ENCODE measurements around the gene LYSMD3. TPM values are rescaled to one million over a fixed set of nuclear protein-coding genes. Genes with fewer than 3 reads are reported as not detected.

Gene LYSMD3
- polyA plus RNA-seq, 1 donor: 34.3 TPM

DNA sequence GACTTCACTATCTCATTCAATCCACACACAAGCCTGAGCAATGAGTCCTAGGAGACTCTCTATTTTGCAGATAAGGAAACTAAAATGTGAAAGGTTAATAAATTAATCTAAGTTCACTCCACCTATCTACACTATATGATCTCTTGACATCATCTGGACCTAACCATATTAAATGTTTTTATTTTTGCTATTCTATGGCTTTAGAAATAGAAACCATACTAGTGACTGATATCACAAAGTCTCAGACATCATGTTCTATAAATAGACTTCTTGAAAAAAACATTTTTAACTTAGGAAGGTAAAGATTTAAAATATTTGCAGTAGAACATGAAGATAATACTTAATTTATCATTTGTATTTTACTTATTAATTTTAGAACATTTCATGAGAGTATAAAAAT lies 19.8 kb upstream of the LYSMD3 start:
- no peak for DNase-seq

- peak; percentile 10 for DNase-seq
Measured at GRCh38 chr5:90548069-90548593, 18.7 kb upstream of the LYSMD3 start.

DNA sequence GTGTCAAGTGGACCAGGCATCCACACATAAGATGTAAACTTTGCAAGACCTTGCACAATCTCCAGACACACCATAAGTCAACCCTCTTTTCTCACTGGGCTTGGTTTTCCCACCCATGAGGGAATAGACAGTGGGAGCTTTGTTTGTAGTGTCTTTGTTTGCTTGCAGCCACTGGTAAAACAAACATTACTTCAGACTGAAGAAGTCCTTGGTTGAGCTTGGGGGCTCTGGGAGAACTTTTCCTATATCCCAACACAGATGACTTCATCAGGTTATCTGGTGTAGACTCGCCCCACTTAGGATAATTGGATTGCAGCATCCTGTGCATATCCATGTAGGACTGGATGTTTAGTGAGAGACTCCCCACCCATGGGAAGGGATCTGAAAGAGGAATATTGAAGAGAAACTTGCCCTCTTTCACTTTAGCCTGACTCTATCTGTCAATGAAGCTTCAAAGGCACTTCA lies 17.7 kb upstream of the LYSMD3 start:
- no peak for DNase-seq

GRCh38 chr5:90546216-90546837 lies 16.9 kb upstream of the LYSMD3 start:
- DNase-seq: no peak

DNA sequence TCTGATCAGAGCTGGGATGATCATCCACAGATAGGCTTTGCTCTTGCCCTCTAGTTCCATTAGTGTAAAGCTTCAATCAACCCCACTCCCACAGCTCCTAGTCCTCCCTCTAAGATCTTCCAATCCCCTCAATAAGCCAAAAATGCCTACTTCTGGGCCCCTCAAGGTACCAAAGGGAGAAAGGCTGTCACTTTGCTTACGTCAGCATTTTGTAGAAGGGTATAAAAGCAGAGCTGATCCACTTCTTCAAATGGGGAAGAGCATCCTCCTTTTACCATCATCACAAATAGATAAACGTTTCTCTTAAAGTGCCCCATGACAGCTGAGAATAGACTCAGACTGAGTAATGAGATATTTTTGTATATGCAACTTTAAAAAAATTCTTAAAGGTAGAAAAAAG lies 16.1 kb upstream of the LYSMD3 start:
- DNase-seq: no peak

- DNase-seq: no peak
Measured at GRCh38 chr5:90542827-90543519, 13.6 kb upstream of the LYSMD3 start.

DNA sequence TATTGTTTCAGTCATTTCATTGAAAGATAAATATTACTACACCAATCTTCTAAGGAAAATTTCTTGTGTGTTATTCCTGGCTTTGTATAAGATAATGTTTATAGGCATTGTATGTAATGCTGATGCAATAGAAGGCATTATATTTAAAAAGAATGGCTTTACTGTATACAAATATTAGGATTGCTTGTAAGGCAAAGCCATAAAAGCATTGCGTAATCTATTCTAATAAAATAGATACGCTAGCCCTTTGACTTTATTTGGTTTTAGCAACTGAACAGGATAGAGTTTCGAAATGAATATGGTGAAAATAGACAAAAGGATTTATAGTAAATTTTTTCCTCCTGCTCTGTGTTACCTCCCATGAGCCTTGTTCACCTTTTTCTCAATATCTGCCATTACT lies 5.5 kb upstream of the LYSMD3 start:
- no peak for DNase-seq

GRCh38 chr5:90533794-90534193 lies 4.4 kb upstream of the LYSMD3 start:
- no peak for DNase-seq

GRCh38 chr5:90530736-90531487 lies 1.5 kb upstream of the LYSMD3 start:
- DNase-seq: no peak

GRCh38 chr5:90529939-90530677 lies 724 bp upstream of the LYSMD3 start:
- peak; percentile 83 for DNase-seq

DNA sequence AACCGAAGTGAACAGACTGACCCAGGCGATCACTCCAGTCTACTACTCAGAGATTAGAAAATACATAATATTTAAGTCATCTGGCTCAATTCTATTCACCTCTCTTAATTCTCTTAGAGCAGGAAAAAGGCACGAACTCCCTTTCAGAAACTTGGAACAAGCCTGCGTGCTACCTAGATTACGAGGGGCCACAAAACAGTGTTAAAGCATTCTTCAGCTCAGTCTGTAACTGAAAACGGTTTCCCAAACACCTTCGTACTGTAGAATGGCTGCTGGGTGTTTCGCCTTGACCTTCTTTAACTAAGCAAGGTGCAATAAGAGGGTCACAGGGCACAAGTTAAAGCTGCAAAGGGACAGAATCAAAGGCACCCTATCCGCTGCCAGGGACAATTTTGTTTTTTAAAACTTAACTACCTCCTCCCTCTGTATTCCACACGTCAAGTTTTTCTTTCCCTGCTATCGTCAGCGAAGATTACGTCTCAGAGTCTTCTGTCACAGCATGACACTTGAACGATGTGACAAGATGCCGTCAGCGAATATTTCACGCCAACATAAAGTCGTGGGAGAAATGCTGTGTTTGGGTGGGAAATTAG lies 687 bp downstream of the LYSMD3 start:
- DNase-seq: peak; percentile 28

GRCh38 chr5:90519081-90519480 lies 10.3 kb downstream of the LYSMD3 start:
- DNase-seq: no peak

- DNase-seq: no peak
Measured at GRCh38 chr5:90518661-90519060, 10.7 kb downstream of the LYSMD3 start.

- DNase-seq: no peak
Measured at GRCh38 chr5:90514520-90514919, 14.9 kb downstream of the LYSMD3 start.

DNA sequence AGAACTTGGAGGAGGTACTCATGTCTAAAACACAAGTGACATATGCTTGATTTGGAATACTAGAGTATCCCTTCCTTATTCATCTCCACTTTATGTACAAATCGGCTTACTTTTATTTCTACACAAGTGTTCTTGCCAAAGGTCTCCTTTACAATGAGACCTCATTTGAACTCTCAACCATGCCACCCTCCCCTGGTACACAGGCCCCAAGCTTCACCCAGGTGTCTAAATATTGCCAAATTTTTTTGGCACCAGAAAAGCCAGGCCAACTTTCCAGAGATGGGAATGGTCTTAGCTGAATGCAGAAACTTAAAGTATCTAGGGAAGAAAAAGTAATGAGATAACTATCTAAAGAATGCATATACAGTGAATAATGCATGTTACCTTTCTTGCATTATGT lies 18.9 kb downstream of the LYSMD3 start:
- no peak for DNase-seq

- no peak for DNase-seq
Measured at GRCh38 chr5:90506221-90506620, 23.2 kb downstream of the LYSMD3 start.

- DNase-seq: no peak
Measured at GRCh38 chr5:90504743-90505142, 24.6 kb downstream of the LYSMD3 start.

DNA sequence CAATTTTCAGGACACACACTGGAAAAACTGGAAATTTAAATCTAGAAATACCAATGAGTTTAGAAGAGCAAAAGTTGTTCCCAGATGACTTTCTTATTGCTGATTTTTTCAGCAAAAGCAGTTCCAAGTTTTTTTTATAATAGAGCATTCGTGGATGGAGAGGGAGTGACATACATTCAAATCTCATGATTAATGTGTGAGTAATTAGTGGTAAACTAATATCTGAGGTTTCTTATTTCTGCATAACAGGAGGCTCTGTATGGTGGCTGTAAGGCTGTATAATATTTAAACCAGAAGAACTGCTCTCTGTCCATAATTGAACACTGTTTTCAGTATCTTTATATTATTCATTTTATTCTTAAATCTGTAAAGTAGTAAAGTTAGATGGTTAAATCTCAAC lies 25.8 kb downstream of the LYSMD3 start:
- DNase-seq: no peak

DNA sequence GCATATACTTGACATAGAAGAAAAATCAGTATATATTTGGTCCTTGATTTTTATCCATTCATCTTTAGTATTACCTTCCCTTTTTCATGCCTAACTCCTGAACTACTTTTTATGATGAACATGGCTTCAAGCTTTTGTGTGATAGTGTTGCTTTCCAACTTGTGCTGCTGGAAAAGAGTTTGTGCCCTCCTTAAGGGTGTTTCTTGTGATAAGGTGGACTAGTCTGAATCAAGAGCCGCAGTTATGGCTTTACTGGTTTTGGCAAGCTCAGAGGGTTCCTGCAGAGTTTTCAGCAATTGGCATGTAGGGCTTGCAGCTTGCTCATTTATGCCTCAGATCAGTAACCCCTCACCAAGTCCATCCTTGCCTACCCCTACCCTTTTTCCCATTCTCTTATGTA lies 34.2 kb downstream of the LYSMD3 start:
- DNase-seq: no peak

- DNase-seq: no peak
Measured at GRCh38 chr5:90494043-90494442, 35.3 kb downstream of the LYSMD3 start.

DNA sequence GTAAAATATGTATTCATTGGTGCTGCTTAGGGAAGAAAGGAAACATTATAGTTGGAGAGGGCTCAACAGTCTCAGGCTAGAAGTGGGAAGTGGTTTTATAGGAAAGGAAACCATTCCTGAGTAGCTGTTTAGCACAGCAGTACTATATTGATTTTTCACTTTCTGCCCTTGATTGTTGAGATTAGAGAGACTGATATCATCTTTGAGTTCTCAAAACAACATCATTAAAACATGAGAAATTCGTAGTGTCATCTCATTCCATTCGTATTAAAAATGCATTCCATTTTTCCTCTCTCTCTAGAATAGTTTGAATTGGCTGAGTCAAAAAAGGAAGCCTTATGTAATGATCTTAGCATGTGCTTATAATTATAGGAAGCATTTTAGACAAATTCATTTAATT lies 40.6 kb downstream of the LYSMD3 start:
- DNase-seq: no peak

GRCh38 chr5:90484540-90484939 lies 44.8 kb downstream of the LYSMD3 start:
- no peak for DNase-seq
